Lung (tissue), 12 donors: ENCODE data around the gene TRIM17. TPM values are rescaled to one million over a fixed set of nuclear protein-coding genes. Genes with fewer than 3 reads are reported as not detected.

Experiments used
- ATAC-seq: fragments of 200-7000 bp; cut with Tn5 transposase; one replicate; pipeline ENCODE4 v1.9.1; 2020; ENCODE audit warnings: moderate number of reproducible peaks; ENCODE audit not compliant: insufficient read depth, low FRiP score
- DNase-seq, 3 donors: peaks; one replicate each; pipeline ENCODE4 v3.0.0-alpha.2; 2013 to 2017
- H3K27ac ChIP-seq, 2 donors: one replicate each; pipeline ENCODE4 v1.5.1; 2013; ENCODE audit warnings: mild to moderate bottlenecking in 2 of 2, moderate library complexity in 2 of 2, control low read depth in 1 of 2, inconsistent platforms in 1 of 2, low read depth in 1 of 2, low read length in 1 of 2
- H3K27me3 ChIP-seq, 3 donors: one replicate each; pipeline ENCODE4 v1.5.1; 2013; ENCODE audit warnings: low read length in 2 of 3; ENCODE audit not compliant: control insufficient read depth in 3 of 3, insufficient read depth in 3 of 3
- H3K36me3 ChIP-seq, 4 donors: one replicate each; pipeline ENCODE4 v1.5.1; 2013; ENCODE audit warnings: low read length in 4 of 4, mild to moderate bottlenecking in 1 of 4, moderate library complexity in 1 of 4; ENCODE audit not compliant: control insufficient read depth in 4 of 4, insufficient read depth in 4 of 4
- H3K4me1 ChIP-seq, 5 donors: one replicate each; pipeline ENCODE4 v1.5.1; 2013; ENCODE audit warnings: low read length in 5 of 5, mild to moderate bottlenecking in 2 of 5, moderate library complexity in 1 of 5; ENCODE audit not compliant: control insufficient read depth in 5 of 5, insufficient read depth in 5 of 5
- H3K4me3 ChIP-seq: one replicate; pipeline ENCODE4 v1.5.1; 2013; ENCODE audit warnings: mild to moderate bottlenecking, control low read depth, moderate library complexity
- H3K9ac ChIP-seq, 2 donors: one replicate each; pipeline ENCODE4 v1.5.1; 2013; ENCODE audit warnings: low read length in 2 of 2, control low read depth in 1 of 2; ENCODE audit not compliant: insufficient read depth in 1 of 2
- H3K9me3 ChIP-seq, 4 donors: one replicate each; pipeline ENCODE4 v1.5.1; 2013; ENCODE audit warnings: low read length in 3 of 4, mild to moderate bottlenecking in 1 of 4, moderate library complexity in 1 of 4; ENCODE audit not compliant: control insufficient read depth in 4 of 4, insufficient read depth in 3 of 4
- CTCF ChIP-seq: IDR thresholded peaks from 2 replicates; pipeline ENCODE4 v1.5.1; 2012; ENCODE audit warnings: mild to moderate bottlenecking; ENCODE audit errors: control extremely low read depth, extremely low read depth
- whole genome bisulfite sequencing, 2 donors: extraction: QIAGEN DNeasy Blood & Tissue Kit; methylation state at CpG; one replicate each; pipeline ENCODE4 v1.1.7; 2013; 5-methylcytosine and 5-hydroxymethylcytosine counted together
- polyA plus RNA-seq, 2 donors: library from polyadenylated mRNA; stranded (reverse); fragments of 200-250 nt; gene quantifications; one replicate each; pipeline ENCODE4 v1.2.1, GENCODE V29; 2013
- total RNA-seq, 2 donors: library from RNA; depleted of rRNA in 1 of 2; stranded (reverse); fragments of >200 nt in 1 of 2; gene quantifications; one replicate each; pipeline ENCODE4 v1.2.1, GENCODE V29; 2014 to 2021
- donor health status: control.
- donor health status: control.
- donor health status: Bipolar disorder and iron deficiency.
- donor health status: healthy.
- donor health status: DM: yes; HTN: yes; CAD: no.

The TRIM17 gene
- total and polyA plus RNA-seq, 4 donors, result 1.0 to 3.3 (median 1.8) TPM

DNA sequence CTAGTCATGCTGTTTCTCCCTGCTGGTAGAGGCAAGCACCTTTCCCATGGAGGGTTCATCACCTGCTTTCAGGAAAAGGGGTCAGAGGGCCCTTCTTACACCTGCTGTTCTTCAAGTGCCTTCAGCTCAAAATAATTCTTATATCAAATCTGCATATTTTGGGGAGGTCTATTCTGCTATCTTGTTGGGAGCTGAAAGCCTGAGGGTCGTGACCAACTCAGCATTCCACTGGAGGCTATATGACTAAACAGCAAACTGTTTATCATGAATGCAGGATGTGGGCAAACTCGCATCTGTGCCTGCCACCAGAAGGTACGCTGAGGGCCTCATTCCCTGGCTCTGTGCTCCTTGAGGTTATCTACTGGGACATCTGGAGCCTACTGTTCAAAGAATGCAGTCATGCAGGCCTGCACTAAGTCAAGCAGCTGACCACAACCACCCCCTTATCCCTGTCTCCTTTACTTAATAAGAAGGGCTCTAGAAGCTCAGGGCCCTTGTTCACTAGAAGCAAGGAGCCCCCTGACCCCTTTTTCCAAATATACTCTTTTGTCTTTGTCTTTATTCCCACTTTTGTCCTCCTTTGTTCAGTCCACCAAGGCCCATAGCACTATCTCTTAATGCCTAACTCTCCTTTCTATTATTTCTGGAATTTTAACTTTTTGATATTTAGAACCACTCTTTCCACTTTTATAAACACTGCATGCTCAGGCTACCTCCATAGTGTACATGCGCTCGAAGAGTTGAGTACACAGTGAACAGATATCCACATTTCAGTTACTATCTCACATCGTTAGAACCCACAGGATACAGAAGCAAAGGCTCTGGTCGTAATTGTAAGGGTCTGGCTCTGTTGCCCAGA is 4.5 kb upstream of the TRIM17 start:
- 85 to 89% methylated on average over 7 of the region's 7 CpGs for WGBS, 2 donors
- H3K9ac ChIP-seq, result no peak overlapping the region
- TF ChIP-seq CTCF, result no peak
- no peaks in the 10 kb centered on the region for H3K36me3 ChIP-seq
- DNase-seq (no peak), ATAC-seq (no peak)
- H3K4me1 ChIP-seq, result peaks cover 0 to 7% (median 3%) of the 10 kb centered on the region in 5 donors
- H3K9me3 ChIP-seq, result peaks cover 0 to 1% (median 0%) of the 10 kb centered on the region in 4 donors
- H3K27ac ChIP-seq, result no peak overlapping the region
- peaks cover 0 to 19% (median 14%) of the 10 kb centered on the region in 3 donors for H3K27me3 ChIP-seq
- H3K4me3 ChIP-seq, result no peak overlapping the region

GRCh38 chr1:228417483-228418203 is 982 bp upstream of the TRIM17 start:
- H3K36me3 ChIP-seq, result no peaks in the 10 kb centered on the region
- peaks cover 0 to 30% (median 21%) of the 10 kb centered on the region in 3 donors for H3K27me3 ChIP-seq
- DNase-seq (peak in 1 of 3 donors; percentile 13), ATAC-seq (no peak)
- H3K4me3 ChIP-seq, result no peak overlapping the region
- WGBS, 2 donors, result 83 to 88% methylated on average over 7 of the region's 7 CpGs
- H3K4me1 ChIP-seq, result peaks cover 0 to 12% (median 7%) of the 10 kb centered on the region in 5 donors
- H3K9ac ChIP-seq, result no peak overlapping the region
- no peak for TF ChIP-seq CTCF
- H3K9me3 ChIP-seq, result peaks cover 0 to 4% (median 0%) of the 10 kb centered on the region in 4 donors
- H3K27ac ChIP-seq, result no peak overlapping the region

GRCh38 chr1:228417061-228417460 is 400 bp upstream of the TRIM17 start:
- DNase-seq, result no peak
- 26 to 34% methylated on average over 9 to 12 of the region's 12 CpGs for WGBS, 2 donors
- Histone ChIP-seq H3K27me3 (peaks cover 0 to 30% (median 21%) of the 10 kb centered on the region in 3 donors), H3K36me3 (peaks cover 0 to 2% (median 0%) of the 10 kb centered on the region in 4 donors), H3K9me3 (peaks cover 0 to 3% (median 0%) of the 10 kb centered on the region in 4 donors), H3K4me3 (no peak overlapping the region), H3K27ac (no peak overlapping the region), H3K9ac (no peak overlapping the region), H3K4me1 (peaks cover 0 to 12% (median 7%) of the 10 kb centered on the region in 5 donors)
- ATAC-seq, result no peak
- TF ChIP-seq CTCF, result no peak
